RWPE2 (cell line): Measurements from ENCODE around the gene FBXW8.
A peak's percentile ranks its signal among the peaks of the same experiment; 100 is the strongest.

Source experiments
- ATAC-seq: fragments of 200-7000 bp; cut with Tn5 transposase; 3 replicates; pipeline ENCODE4 v1.9.1; 2021; ENCODE audit warnings: low read depth
- DNase-seq: peaks from one replicate; pipeline ENCODE4 v3.0.0-alpha.2; 2020; ENCODE audit warnings: low spot score
- H3K27ac ChIP-seq: fragments of 450-650 bp; 2 replicates; pipeline ENCODE4 v1.5.1; 2017; ENCODE audit warnings: mild to moderate bottlenecking; ENCODE audit not compliant: poor library complexity, severe bottlenecking
- H3K27me3 ChIP-seq: fragments of 250-450 bp; sonication (Bioruptor Pico); 2 replicates; pipeline ENCODE4 v1.5.1; 2021; ENCODE audit warnings: mild to moderate bottlenecking, moderate library complexity; ENCODE audit not compliant: insufficient read depth, poor library complexity, severe bottlenecking
- H3K36me3 ChIP-seq: fragments of 250-450 bp; sonication (Bioruptor Pico); 2 replicates; pipeline ENCODE4 v1.5.1; 2020; ENCODE audit warnings: low read depth, mild to moderate bottlenecking, moderate library complexity
- H3K4me1 ChIP-seq: fragments of 250-450 bp; sonication (Bioruptor Pico); 2 replicates; pipeline ENCODE4 v1.5.1; 2021; ENCODE audit warnings: mild to moderate bottlenecking, moderate library complexity; ENCODE audit not compliant: insufficient read depth, poor library complexity, severe bottlenecking
- H3K4me3 ChIP-seq: fragments of 250-450 bp; sonication (Bioruptor Pico); 2 replicates; pipeline ENCODE4 v1.5.1; 2021; ENCODE audit warnings: mild to moderate bottlenecking, moderate library complexity; ENCODE audit not compliant: severe bottlenecking
- H3K9me3 ChIP-seq: fragments of 250-450 bp; sonication (Bioruptor Pico); 2 replicates; pipeline ENCODE4 v1.5.1; 2021; ENCODE audit warnings: mild to moderate bottlenecking, moderate library complexity; ENCODE audit not compliant: severe bottlenecking
- CTCF ChIP-seq: fragments of 450-650 bp; IDR thresholded peaks from one replicate; pipeline ENCODE4 v1.5.1; 2017; ENCODE audit warnings: mild to moderate bottlenecking, moderate library complexity; ENCODE audit not compliant: poor library complexity, severe bottlenecking

Gene FBXW8

GRCh38 chr12:116910645-116911451 lies at the start of gene FBXW8:
Gene FBXW8 (plus strand): TSS chr12:116910950. CDS start chr12:116911038, 88 bp downstream.
- no peak for TF ChIP-seq CTCF
- peak within 1 kb of the TSS; percentile 99 for H3K4me3 ChIP-seq
- DNase-seq = peak; percentile 76
- no peaks in the 10 kb centered on the region for H3K9me3 ChIP-seq
- peak within 1 kb of the TSS; percentile 60 for H3K27ac ChIP-seq
- peaks cover 5% of the 10 kb centered on the region; the same call in 1 of the 2 replicates for H3K36me3 ChIP-seq
- H3K27me3 ChIP-seq = no peaks in the 10 kb centered on the region
- H3K4me1 ChIP-seq = peaks cover 5% of the 10 kb centered on the region
- peak; percentile 90 for ATAC-seq

GRCh38 chr12:116861320-116861719 lies 49.4 kb upstream of the FBXW8 start:
- Histone ChIP-seq H3K9me3 (no peaks in the 10 kb centered on the region), H3K4me1 (peaks cover 9% of the 10 kb centered on the region), H3K4me3 (no peak overlapping the region), H3K36me3 (no peaks in the 10 kb centered on the region), H3K27me3 (no peaks in the 10 kb centered on the region), H3K27ac (no peak overlapping the region)
- TF ChIP-seq CTCF = no peak
- ATAC-seq = peak; percentile 64; the same call in 2 of the 3 replicates
- DNase-seq = no peak

- Histone ChIP-seq H3K27me3 (no peaks in the 10 kb centered on the region), H3K4me1 (peaks cover 9% of the 10 kb centered on the region), H3K27ac (no peak overlapping the region), H3K36me3 (no peaks in the 10 kb centered on the region), H3K9me3 (no peaks in the 10 kb centered on the region), H3K4me3 (no peak overlapping the region)
- TF ChIP-seq CTCF = no peak
- ATAC-seq (no peak), DNase-seq (no peak)
Observed at GRCh38 chr12:116862167-116862566, 48.6 kb upstream of the FBXW8 start.

GRCh38 chr12:116863275-116863767 lies 47.4 kb upstream of the FBXW8 start:
- H3K9me3 ChIP-seq = no peaks in the 10 kb centered on the region
- no peaks in the 10 kb centered on the region for H3K27me3 ChIP-seq
- DNase-seq (no peak), ATAC-seq (no peak)
- H3K27ac ChIP-seq = peak overlapping the region; percentile 75
- peak; percentile 34 for TF ChIP-seq CTCF
- H3K4me3 ChIP-seq = no peak overlapping the region
- peaks cover 9% of the 10 kb centered on the region for H3K4me1 ChIP-seq
- no peaks in the 10 kb centered on the region for H3K36me3 ChIP-seq
